GM21423 (cell line): ENCODE data around the gene ANKRD55.
"Not testable (repeated sequence)": the region's sequence is repeated elsewhere in the genome, so short reads cannot be mapped to it uniquely, and the experiment has no call there.

ENCODE experiments used
- ATAC-seq: cut with Tn5 transposase; IDR thresholded peaks from one replicate; pipeline ENCODE4 v1.9.1; 2021; ENCODE audit warnings: mild to moderate bottlenecking, moderate library complexity; ENCODE audit not compliant: unreplicated experiment

The ANKRD55 gene

GRCh38 chr5:56211298-56211865 lies 21.7 kb downstream of the ANKRD55 start:
- ATAC-seq = no peak

GRCh38 chr5:56208681-56209080 lies 24.4 kb downstream of the ANKRD55 start:
- ATAC-seq = no peak

GRCh38 chr5:56207537-56207936 lies 25.6 kb downstream of the ANKRD55 start:
- ATAC-seq = no peak

DNA sequence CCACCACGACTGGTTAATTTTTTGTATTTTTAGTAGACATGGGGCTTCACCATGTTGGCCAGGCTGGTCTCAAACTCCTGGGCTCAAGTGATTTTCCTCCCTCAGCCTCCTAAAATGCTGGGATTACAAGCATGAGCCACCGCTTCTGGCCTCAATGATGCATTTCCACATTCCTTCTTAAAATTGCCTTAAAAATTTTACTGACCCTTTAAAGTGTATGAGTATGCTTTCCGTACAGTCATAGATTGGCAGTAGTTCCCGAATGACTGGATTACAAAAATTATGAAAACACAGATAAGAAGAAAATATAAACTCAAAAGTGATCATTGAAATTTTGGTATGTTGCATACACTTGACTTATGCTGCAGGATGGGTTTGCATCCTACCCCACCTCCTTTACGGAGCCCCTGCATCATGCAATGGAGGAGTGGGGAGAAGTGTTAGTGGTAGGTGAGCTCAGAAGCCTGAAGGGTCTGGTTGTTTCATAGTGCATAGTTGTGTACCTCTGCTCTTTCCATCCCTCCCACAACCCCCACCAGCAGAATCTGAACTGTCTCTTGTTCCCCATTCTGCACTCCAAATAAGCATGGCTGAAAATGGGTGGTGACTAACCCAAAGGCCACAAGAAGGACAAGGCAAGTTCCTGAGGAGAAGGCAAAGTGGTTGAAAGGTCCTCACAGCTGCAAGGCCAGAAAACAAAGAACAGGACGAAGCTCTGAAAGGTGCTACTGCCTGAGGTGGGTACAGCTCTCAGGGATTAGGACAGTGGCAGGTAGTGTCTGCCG lies 26.8 kb downstream of the ANKRD55 start:
- ATAC-seq = no peak

- not testable (repeated sequence) for ATAC-seq
Measured at GRCh38 chr5:56203936-56204335, 29.2 kb downstream of the ANKRD55 start.

DNA sequence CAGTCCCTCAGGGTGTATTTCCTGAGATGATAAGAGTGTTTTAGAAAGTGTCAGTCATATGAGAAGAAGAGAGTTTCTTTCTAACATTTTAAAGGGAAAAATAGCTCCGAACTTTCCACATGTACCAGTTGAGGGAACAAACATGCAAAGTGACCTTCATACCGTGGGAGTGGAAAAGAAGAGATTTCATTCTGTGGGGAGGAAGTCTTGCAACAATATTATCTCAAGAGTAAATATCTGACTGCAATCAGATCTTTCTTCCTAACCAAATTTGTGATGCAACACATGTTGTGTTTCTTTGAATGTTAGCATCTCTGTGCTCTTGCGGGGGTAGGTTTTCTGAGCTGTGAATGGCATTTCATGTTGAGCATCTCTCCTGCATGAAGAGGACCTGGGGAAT lies 30.6 kb downstream of the ANKRD55 start:
- no peak for ATAC-seq

DNA sequence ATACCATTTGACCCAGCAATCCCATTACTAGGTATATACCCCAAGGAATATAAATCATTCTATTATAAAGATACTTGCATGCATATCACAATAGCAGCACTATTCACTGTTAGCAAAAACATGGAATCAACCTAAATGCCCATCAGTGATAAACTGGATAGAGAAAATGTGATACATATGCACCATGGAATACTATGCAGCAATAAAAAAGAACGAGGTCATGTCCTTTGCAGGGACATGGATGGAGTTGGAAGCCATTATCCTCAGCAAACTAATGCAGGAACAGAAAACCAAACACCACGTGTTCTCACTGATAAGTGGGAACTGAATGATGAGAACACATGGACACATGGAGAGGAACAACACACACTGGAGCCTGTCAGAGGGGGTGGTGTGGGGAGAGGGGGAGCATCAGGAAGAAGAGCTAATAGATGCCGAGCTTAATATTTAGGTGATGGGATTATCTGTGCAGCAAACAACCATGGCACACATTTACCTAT lies 31.3 kb downstream of the ANKRD55 start:
- not testable (repeated sequence) for ATAC-seq

- ATAC-seq = peak; percentile 98
Measured at GRCh38 chr5:56200971-56201666, 32.0 kb downstream of the ANKRD55 start.

DNA sequence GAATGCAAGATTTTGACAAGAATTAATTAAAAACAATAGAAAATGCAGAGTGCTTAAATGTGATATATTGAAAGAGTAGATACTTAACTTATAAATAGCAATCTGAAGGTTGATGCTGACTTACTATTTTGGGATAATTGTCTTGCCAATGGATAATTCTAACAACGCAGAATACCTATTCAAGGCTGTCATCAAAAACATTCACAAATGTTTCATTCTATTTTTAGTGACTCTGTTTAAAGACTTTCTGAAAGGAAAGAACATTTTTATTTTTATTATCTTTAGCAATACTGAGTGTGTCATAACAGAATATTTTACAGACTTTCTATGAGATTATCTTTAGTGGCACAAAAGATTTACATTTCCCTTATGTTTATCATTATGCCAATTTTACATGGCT lies 38.1 kb downstream of the ANKRD55 start:
- ATAC-seq = no peak

DNA sequence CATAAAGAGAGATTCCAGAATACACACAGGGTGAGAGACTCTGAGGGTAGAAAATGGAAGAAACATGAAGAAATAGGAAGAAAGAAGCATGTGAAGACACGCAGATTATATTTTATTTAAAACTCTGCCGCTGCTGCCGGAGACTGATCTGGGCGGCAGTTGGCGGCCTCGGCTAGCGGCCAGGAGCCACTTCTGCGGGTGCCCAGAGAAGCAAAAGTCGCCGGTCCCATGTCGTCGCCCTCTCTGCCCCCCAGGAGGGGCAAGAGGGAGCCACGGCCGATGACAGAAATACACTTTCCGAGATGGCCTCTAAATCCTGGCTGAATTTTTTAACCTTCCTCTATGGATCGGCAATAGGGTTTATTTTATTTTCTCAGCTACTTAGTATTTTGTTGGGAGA lies 40.9 kb downstream of the ANKRD55 start:
- ATAC-seq = no peak

DNA sequence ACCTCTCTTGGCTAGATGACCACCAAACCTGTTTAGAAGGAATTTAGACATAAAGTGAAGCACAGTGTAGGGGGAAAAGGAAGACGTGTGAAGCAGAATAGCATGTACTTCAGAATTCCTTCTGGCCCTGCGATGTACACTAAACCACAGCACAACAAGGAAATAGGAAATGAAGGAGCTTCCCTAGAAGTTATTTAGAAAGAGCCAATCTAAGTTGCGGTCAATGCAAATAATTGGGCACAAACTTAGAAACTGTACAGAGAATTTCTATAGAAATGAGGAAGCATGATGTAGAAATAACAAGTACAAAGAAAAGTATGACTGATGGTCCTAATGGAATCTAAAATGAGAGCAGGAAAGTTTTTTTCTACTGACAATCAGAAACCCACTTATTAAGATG lies 41.5 kb downstream of the ANKRD55 start:
- no peak for ATAC-seq

DNA sequence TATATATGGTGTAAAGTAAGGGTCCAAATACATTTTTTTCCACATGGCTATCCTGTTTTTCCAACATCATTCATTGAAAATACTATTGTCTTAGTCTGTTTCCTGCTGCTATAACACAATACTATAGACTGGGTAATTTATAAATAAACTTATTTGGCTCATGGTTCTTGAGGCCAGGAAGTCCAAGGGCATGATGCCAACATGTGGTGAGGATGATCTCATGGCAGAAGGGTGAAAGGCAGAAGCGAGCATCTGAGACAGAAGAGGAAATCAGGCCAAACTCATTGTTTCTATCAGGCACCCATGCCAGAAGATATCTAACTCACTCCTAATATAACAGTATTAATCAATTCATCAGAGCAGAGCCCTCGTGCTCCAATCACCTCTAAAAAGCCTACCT lies 42.6 kb downstream of the ANKRD55 start:
- no peak for ATAC-seq

DNA sequence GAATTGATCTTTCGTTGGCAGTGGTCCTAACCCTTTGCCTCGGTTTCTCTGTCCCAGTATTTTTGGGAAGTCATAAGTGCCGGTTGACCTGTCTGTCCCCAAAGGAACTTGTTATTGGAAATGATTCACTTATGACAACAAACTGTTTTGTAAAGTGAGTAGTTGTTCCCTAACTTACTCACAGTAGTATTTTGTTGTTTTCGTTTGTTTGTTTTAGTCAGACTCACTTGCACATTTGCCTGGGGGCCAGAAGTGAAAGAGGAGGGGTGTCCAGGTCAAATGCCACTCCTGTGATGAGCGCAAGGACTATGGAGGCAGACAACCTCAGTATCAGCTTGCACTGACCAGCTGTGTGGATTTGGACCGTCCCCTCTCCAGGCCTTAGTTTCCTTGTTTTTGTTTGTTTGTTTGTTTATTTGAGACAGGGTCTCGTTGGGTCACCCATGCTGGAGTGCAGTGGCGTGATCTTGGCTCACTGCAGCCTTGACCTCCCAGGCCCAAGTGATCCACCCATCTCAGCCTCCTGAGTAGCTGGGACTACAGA lies 47.3 kb downstream of the ANKRD55 start:
- no peak for ATAC-seq

- ATAC-seq = peak; percentile 42
Measured at GRCh38 chr5:56183506-56183905, 49.6 kb downstream of the ANKRD55 start.

GRCh38 chr5:56179442-56179841 lies 53.7 kb downstream of the ANKRD55 start:
- ATAC-seq = no peak

- no peak for ATAC-seq
Measured at GRCh38 chr5:56178823-56179222, 54.3 kb downstream of the ANKRD55 start.

DNA sequence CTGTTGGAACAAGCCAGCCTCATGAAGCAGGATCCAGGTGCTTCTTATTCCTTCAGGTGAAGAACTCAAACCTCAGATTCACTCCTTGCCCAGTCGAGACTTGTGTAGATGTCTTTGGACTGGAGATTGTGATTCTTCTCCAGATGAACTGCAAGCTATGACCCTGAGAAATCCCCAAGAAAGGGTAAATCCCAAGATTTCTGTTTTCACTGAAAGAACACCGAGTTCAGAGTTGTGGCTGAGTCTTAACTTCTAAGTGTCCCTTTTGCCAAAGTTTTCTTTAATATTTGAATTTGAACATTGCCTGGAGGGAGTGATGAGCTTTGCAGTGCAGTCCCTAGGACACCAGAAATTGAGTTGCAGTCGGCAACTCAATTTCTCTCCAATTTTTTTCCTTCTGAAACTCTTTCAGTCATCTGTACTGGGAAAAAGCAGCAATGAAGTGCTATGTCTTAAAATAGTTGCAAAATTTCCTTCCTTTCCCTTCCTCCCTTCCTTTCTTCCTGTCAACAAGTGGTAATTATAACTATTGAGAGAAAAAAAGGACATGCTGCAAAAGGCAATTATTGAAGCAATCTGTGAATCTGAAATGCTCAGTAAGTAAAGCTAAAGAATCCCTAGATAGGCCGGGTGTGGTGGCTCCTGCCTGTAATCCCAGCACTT lies 56.1 kb downstream of the ANKRD55 start:
- no peak for ATAC-seq

DNA sequence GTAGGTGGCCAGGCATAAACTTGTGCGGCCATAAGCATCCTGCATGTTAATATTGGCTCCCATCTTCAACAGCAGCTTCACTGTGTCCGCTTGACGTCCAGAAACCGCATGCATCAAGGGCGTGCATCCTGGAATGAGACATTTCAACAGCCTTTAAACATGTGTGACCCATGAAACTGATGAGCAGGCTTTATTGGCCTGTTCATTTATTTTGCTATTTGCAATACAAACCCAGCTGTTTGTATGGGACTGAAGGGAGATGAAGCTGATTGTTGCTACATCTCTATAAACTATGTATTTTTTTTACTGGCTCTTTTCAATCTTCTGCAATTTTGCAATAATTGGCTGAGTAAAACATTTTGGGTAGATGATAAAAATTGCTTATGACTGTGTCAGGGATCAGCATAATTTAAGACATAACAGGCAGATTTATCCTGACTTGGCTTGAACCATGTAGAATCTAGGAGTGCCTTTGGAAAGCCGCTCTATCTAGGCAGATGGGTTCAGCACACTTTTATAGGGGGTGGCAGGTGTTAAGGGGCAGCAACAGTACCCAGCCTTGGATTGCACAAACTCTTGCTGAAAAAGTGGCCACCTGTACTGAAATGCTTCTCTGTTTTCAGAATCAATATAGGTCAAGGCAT lies 56.9 kb downstream of the ANKRD55 start:
- no peak for ATAC-seq

GRCh38 chr5:56175488-56175887 lies 57.6 kb downstream of the ANKRD55 start:
- ATAC-seq = no peak

DNA sequence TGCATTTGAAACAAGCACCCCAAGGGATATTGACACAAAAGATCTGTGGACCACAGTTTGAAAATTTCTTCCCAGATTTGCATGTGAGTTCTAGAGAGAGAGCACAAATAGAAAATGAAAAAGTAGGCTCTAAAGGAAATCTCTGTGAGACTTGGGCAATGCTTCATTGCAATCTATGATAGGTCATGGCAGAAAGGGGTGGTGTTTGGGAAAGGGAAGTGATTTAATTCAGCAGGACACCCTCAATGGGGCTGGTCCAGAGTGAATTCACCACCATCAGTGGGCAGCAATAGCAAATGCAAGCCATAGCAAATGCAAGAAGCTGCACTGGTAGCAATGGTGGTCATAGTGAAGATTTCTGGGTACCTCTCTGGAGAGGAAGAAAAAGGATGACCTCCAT lies 58.1 kb downstream of the ANKRD55 start:
- ATAC-seq = no peak

- no peak for ATAC-seq
Measured at GRCh38 chr5:56172241-56172640, 60.9 kb downstream of the ANKRD55 start.
